Stimulated activated CD8-positive, alpha-beta memory T cell treated with anti-CD3 and anti-CD28 coated beads, Interleukin-2, amount 100 ng/mL, for 1 hour (primary cell): ENCODE measurements around the gene SLC35B2.
"Not testable (repeated sequence)": the region's sequence is repeated elsewhere in the genome, so short reads cannot be mapped to it uniquely, and the experiment has no call there.

ENCODE experiments used
- DNase-seq, 2 donors: peaks; one replicate each; pipeline ENCODE4 v3.0.0-alpha.2; 2020; ENCODE audit warnings: low read depth in 2 of 2

SLC35B2 gene

DNA sequence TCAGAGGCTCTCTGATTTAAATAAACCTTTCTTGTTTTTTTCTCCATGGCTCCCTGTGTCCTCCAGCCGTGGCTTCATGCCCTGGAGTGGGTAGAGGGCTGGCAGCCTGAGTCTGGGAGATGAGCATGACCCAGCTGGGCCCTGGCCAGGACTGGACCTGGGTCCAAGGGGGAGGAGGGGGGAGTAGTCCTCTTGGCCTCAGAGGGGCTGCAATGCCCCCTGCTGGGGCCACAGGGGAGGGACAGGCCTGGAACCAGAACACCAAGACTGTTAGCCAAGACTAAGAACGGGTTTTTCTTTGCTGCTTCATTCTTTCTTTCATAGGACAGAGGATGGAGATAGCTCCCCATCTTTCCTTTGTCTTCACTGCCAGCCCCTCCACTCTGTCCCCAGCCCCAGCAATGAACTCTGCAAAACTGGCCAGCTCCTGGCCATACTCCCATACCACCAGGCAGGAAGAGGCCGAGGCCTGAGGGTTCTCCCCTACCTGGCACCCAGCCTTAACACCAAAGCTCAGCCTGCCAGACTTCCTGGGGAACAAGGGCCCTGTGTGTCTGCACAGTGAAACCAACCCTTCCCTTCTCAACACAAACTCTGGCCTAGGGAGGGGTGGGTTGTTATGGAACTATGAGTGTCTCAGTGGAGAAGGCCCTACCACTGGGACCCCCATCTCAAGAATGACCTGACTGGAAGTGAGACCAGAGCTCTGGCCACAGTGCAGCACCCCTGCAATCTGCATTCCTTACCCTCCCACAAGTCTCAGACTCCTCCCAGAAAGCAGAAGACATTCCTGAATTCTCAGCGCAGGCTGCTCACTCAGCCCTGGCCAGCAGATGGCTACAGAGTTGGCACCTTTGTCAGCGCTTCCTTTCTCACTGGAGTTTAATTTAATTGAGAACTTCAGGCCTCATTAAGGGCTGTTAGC is 23.0 kb downstream of the SLC35B2 start:
- DNase-seq, result no peak

DNA sequence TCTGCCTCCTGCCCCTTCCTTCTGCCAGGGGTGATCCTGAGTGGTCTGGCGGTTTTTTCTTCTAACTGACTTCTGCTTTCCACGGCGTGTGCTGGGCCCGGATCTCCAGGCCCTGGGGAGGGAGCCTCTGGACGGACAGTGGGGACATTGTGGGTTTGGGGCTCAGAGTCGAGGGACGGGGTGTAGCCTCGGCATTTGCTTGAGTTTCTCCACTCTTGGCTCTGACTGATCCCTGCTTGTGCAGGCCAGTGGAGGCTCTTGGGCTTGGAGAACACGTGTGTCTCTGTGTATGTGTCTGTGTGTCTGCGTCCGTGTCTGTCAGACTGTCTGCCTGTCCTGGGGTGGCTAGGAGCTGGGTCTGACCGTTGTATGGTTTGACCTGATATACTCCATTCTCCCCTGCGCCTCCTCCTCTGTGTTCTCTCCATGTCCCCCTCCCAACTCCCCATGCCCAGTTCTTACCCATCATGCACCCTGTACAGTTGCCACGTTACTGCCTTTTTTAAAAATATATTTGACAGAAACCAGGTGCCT is 23.7 kb downstream of the SLC35B2 start:
- DNase-seq, result no peak

DNA sequence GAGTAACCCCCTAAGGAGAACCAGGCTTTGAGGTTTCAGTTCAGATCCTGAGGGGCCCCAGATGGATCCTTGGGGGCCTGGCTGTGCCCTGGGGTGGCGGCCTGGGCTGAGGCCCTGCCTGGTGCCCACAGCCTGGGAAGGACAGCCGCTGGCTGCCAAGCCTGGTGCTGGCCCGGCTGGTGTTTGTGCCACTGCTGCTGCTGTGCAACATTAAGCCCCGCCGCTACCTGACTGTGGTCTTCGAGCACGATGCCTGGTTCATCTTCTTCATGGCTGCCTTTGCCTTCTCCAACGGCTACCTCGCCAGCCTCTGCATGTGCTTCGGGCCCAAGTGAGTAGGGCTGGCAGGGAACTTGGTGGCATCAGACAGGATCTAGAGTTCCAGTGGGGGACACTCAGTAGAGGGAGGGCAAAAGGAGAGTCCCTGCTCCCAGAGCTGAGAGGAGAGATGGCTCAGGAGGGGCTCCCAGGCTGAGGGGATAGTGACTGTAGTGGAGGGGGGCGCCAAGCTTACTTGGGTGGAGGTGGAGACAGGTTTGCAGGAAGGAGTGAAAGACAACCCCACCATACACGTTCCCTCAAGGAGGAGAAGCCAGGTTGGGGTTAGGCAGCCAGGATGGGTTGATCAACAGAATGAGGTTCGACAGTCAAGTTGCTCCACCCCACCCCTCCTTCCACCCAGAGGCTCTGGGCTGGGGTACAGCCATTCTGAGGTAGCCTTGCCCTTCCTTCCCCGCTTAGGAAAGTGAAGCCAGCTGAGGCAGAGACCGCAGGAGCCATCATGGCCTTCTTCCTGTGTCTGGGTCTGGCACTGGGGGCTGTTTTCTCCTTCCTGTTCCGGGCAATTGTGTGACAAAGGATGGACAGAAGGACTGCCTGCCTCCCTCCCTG is 24.4 kb downstream of the SLC35B2 start:
- no peak for DNase-seq

DNA sequence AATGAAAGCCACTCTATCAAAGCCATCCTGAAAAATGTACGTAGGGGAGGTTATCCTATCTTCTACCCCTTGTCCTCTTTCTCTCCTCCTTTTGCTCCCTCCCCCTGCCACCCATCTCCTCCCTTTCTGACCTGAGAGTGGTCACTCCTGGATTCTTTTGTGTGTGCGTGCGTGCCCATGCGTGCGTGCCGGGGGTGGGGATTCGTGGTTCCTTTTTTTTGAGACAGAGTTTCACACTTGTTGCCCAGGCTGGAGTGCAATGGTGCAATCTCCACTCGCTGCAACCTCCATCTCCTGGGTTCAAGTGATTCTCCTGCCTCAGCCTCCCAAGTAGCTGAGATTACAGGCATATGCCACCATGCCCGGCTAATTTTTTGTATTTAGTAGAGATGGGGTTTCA is 25.9 kb downstream of the SLC35B2 start:
- DNase-seq, result not testable (repeated sequence)

DNA sequence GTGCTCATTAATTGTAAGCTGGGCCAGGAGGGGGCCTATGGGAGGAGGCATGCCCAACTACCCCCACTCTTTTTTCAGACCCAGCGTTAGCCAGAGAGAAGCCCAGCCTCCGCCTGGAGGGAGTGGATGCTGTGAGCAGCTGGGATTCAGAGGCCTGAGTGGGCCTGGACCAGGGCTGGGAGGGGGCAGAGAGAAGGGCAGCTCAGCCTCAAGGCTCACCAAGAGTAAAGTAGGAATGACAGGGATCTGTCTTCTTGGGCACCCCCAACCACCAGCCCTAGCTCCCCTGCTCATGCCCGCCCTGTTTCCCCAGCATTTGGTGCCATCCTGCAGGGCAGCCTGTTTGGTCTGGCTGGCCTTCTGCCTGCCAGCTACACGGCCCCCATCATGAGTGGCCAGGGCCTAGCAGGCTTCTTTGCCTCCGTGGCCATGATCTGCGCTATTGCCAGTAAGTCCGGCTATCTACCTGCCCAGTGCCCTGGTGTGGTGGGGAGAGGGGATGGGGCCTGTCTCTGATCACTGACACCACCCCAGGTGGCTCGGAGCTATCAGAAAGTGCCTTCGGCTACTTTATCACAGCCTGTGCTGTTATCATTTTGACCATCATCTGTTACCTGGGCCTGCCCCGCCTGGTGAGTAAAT is 27.2 kb downstream of the SLC35B2 start:
- DNase-seq, result no peak

DNA sequence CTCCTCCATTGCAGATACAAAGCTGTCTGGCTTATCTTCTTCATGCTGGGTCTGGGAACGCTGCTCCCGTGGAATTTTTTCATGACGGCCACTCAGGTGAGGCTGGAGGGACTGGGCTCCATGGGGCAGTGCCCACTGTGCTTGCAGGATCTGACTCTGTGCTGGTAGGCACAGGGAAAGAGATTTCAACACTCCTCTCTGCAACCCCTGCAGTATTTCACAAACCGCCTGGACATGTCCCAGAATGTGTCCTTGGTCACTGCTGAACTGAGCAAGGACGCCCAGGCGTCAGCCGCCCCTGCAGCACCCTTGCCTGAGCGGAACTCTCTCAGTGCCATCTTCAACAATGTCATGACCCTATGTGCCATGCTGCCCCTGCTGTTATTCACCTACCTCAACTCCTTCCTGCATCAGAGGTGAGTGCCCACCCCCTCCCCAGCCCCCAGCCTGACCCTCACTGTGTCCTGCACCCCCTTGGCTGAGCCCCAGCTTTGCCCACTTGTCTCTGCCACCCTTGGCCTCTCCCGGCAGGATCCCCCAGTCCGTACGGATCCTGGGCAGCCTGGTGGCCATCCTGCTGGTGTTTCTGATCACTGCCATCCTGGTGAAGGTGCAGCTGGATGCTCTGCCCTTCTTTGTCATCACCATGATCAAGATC is 27.8 kb downstream of the SLC35B2 start:
- DNase-seq, result no peak

DNA sequence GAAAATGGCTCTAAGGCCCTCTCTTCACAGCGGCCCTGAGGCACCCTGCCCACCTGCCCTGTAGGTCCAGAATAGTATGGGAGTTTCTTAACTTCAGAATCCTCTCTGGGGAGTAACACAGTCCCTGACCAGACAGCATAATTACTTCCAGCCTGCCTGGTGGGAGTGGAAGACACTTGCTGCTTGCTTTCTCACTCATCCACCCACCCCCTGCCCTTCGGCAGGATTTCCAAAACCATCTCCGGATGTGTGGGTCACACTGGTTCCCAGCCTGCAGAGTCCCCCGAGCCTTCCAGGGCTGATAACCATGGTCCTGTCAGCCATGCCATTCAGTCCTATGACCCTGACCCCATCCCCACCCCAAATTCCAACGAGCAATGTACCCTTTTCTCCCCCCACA is 28.5 kb downstream of the SLC35B2 start:
- DNase-seq, result no peak

DNA sequence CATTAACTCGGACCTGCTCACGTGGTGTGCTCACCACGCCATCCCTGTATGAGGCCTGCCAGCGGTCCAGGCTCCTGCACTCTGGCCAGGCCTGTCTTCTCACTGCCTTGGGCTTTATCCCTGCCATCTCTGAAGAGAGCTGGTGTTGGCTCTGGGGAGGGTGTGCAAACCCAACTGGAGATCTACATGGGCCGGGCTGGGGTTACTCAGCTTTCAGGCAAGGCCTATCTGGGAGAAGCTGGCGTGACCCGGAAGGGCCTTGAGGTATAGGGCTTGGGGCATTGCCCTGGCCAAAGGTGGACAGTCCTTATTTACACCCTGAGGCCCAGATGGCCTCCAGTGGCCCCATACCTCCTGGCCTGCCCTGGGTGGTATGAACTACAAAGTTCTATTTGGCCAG is 28.9 kb downstream of the SLC35B2 start:
- no peak for DNase-seq

DNA sequence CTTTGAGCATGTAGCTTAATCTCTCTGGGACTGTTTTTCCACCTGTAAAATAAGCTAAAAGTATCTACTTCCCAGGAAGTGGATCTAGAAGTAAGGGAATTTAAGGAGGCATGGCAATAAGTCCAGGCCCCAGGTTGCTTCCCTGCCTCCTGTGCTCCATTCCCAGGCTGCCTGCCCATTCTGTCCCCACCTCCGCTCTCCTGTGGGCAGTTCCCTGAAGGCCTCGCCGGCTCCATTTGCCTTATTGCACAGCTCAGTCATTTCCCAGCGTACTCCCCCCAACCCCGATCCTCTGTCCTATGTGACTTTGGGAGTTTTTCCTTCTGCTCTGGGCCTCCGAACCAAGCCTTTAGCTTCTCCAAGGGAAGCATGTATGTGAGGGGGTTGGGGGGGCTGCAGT is 29.3 kb downstream of the SLC35B2 start:
- no peak for DNase-seq

DNA sequence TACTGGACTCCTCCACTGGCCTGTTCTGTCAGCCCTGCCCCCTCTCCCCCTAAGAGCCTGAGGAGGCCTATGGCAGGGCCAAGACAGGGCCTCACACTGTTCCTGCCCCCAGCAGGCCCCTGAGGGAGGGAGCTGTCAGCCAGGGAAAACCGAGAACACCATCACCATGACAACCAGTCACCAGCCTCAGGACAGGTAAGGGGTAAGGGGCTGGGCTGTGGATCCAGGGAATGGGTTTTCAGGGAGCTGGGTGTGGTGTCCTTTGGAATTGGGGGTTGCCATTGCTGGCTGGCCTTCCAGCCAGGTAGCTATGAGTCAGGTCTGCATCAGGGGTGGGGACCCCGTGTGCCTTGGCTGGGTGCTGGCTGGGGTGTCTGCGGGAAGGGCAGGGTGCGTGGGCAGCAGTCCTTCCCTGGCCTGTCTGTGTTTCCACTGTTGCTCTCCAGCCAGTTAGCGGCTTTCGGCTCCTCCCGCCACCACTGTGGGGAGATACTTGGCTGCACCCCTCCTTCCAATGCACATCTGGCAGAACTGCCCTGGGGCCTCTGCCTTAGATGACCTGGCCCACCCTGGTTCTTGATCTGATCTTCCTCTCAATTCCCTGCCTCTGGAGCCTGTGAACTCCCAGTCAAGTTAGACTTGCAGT is 30.1 kb downstream of the SLC35B2 start:
- DNase-seq, result no peak

DNA sequence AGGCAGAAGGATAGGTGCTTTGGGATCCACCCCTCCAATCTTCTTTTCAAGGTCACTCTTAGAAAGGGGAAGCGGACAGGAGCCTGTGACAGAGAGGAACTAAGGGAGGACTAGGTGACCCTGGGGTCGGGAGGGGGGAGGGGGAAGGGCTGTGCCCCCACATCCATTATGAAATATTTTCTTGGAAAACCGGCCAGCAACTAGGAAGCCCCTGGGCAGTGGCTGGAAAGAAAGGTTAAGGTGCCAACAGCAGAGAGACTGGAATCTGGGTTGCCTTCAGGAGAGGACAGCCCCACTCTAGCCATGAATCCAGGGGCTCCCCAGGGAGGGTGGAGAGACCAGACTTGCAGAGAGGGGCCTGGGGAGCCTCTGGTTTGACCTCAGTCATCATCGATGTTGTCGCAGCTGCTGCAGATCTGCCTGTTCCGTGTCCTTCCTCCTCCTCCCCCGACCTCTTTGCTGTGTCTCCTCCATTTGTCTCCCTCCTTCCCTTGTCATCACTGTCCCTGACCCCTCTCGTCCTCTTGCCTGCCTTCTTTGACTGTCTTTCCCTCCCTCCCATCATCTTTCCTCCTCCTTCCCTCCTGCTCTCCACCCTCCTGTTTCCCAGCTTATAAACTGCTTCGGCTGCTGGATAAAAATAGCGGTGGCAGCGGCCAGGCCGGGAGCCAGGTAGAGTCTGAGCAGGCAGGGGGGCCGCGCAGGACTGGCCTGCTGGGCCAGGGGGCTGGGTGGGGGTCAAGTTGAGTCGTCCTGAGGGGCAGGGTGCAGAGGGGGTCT is 30.8 kb downstream of the SLC35B2 start:
- DNase-seq, result no peak

DNA sequence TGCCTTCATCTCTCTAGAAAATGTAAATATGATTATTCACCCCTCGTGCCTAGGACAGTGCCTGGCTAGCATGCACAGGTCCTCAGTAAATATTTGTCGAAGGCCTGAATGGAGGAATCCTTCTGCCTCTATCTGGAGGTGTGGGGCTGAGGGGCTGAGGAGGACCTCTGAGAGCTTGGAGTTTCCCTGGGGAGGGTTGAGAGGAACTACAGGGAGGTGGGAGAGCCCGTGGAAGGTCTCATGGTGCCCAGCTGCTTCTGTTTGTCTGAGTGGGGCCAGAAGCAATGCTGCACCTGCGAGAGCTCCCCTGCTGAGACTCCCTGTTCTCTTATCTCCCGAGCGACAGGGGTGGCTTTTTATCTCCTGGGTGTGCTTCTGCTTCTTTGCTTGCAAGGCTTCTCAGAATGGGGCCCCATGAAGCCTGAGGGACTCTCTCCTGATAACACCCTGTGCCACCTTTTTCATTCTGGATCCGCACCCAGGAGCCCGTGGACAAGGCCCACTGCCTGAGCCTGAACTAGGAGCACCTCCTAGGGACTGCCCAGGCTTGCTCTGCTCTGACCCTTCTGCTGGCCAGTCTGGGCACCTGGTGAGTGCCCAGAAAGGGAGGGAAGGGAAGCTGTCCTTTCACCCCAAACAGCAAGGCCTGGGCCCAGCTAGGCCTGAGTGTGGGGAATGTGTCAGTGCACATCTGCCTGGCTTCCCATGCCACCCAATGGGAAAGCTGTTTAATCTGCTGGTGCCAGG is 31.6 kb downstream of the SLC35B2 start:
- no peak for DNase-seq

DNA sequence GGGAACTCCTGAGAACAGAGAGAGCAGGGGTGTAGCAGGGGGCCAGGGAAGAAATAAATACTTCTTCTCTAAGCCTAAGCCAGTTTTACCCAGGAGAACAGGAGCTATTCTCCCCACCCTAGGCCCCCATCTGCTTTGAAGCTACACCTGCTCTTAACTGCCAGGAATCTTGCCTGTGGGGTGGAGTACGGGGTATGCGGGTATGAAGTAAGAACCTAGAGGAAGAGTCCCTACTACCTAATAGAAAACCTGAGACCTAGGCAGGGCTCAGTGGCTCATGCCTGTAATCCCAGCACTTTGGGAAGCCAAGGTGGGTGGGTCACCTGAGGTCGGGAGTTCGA is 32.4 kb downstream of the SLC35B2 start:
- no peak for DNase-seq

DNA sequence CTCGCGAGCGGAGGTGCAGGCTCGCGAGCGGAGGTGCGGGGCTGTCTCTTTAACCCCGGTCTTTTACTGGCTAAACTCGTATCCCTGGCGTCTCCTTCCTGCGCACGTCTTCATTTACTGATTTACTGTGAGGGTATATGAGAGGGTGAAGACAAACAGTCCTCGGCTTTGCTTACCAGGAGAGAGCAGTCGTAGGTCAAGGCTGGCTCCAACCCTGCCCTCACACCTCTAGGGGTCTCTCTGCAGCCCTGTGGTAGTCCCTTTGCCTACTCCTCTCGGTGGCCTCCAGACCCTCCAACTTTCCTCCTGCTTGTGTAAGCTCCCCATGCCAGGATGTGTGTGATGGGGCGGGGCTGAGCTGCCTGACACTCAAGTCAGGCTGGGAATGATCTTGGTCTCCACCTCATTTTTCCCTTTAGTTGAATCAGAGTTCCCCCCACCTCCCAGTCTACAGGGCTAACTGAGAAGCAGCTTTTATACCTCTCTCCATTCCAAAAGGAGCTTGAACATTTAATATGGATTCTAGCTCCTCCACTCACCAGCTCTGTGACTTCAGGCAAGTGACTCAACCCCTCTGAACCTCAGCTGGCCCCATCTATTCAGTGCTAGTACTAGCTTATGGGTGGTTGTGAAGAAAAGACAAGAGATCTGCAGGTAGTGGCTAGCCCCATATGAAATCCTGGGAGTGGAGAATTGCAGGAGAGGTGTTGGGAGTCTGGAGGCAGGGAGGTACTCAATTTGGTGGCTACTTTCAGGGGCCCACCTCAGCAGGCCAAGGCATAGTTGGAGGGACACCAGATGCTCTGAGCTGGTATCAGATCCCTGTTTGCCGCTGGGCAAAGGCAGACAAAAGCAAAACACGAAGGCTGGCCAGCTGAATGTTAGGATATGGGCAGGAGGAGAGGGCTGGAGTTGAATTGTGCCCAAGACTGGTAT is 33.0 kb downstream of the SLC35B2 start:
- DNase-seq, result no peak

DNA sequence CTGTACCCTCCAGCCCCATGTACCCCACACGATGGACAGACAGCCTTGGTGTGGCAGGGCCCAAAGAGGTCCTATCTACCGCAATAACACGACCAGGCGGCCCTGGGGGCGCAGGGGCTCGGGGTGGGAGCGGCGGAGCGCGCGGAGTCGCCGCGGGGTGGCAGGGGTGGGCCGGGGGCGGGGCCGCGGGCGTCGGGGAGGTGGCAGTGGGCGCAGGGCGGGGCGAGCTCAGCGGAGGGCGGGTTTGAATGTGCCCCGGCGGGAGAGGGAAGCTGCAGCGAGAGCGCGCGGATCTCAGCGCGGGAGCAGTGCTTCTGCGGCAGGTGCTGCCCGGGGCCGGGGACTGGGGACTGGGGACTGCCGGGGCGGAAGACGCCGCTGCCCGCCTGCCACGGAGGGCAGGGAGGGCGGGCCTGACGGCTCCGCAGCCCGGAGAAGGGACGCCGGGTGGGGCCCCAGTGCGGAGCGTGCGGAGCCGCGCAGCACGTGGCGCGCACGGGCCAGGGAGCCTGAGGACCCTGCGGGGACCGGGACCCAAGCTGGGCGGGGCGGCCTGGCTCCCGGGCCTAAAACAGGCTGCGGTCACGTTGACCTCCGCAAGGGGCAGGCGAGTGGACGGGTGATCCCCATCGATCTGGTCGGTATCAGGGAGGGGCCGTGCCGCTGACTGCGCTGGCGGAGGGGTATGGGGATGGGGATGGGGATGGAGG is 33.9 kb downstream of the SLC35B2 start, which contains the start of gene SLC29A1:
SLC29A1 (plus strand) TSS at position 277 of the 710 bp plus-strand sequence. CDS start 3,719 bp downstream, outside the sequence.
- DNase-seq, result peak; percentile 62 to 75

DNA sequence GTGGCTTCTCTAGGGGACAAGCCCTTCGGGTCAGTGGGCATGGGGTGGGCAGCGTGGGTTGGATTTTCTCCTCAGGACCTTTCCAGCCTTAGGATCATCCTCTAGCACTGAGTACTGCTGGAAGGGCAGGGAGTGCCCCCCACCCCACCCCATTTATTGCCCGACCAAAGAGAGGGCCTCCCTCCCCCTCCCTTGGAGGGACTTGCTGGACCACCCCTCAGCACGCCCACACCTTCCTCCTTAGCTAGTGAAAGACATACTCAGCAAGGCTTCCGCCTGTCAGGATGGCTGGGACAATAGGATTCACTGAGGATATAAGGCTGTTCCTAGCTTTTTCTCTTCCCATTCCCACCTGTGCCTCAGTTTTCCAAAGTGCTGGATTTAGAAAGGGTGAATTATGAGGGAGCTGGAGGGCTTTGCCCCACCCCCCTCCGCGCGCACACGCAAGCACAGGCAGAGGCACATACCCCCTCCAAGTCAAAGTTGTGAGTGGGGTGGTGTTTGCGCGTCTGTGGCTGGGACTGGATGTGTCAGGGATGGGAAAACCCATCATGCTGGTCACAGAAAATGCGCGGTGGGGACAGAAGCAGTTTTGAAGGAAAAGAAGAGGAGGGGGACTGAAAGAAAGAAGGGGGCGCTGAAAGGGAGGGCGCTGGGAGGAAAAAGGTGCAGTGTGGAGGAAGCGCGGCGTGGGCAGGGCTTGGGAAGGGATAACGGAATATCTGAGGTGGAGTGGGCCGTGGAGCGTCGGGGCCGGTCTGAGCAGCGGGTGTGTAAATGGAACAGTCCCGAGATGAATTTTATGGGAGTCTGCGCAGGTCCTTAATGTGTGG is 34.6 kb downstream of the SLC35B2 start:
- DNase-seq, result no peak

DNA sequence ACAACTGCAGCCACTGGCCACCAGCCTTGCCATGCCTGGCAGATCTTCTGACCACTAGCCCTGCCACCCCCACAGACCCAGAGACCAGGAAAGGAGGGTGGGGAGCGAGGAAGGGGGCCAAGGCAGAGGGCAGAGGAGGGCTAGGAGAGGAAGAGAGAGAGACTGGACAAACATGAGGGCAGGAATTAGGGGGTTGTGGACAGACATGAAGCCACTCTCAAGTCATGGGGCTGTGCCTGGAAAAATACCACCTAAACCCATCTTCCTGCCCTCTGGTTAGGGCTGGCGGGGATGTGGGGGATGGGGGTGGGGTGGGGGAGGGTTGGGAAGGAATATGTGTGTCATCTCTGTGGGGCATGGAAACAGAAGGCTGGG is 35.4 kb downstream of the SLC35B2 start:
- no peak for DNase-seq
